ENCODE data around the gene COMMD1. TPM values are rescaled to one million over a fixed set of nuclear protein-coding genes. Genes with fewer than 3 reads are reported as not detected.
A peak's percentile ranks its signal among the peaks of the same experiment; 100 is the strongest.

Gene COMMD1
- total RNA-seq, 4 donors from 2014 or later = 51.8 to 78.6 (median 58.3) TPM

GRCh38 chr2:62133320-62133823 is 227.9 kb downstream of the COMMD1 start:
- in situ Hi-C loops (cut with MboI; ENCODE audit: low sequenced_read_pairs in 4 of 4) = no loop called here
- Histone ChIP-seq H3K4me1 (no peaks in the 10 kb centered on the region), H3K4me3 (no peak overlapping the region), H3K9me3 (no peaks in the 10 kb centered on the region), H3K27me3 (no peaks in the 10 kb centered on the region), H3K36me3 (no peaks in the 10 kb centered on the region), H3K27ac (no peak overlapping the region)
- ATAC-seq = no peak
- no peak for DNase-seq
- intact Hi-C loops (cut with DNase I; ENCODE audit: low total_unique reads) = no loop called here
- TF ChIP-seq POLR2A (IDR thresholded peaks at IDR 0.05) (no peak), CTCF (IDR thresholded peaks at IDR 0.05 in 4 of 5, conservative IDR thresholded peaks at IDR 0.05 in 1 of 5) (no peak)

GRCh38 chr2:62136956-62137830 is 231.7 kb downstream of the COMMD1 start:
- in situ Hi-C loops (cut with MboI; ENCODE audit: low sequenced_read_pairs in 4 of 4) (no loop called here), intact Hi-C loops (cut with DNase I; ENCODE audit: low total_unique reads) (no loop called here)
- DNase-seq = no peak
- Histone ChIP-seq H3K9me3 (no peaks in the 10 kb centered on the region), H3K27ac (no peak overlapping the region), H3K27me3 (no peaks in the 10 kb centered on the region), H3K4me1 (no peaks in the 10 kb centered on the region), H3K4me3 (no peak overlapping the region), H3K36me3 (no peaks in the 10 kb centered on the region)
- no peak for ATAC-seq
- no peak for TF ChIP-seq CTCF (IDR thresholded peaks at IDR 0.05 in 4 of 5, conservative IDR thresholded peaks at IDR 0.05 in 1 of 5)
- no peak for TF ChIP-seq POLR2A (IDR thresholded peaks at IDR 0.05)

GRCh38 chr2:62140426-62141141 is 235.1 kb downstream of the COMMD1 start:
- H3K27ac ChIP-seq = no peak overlapping the region
- in situ Hi-C loops (cut with MboI; ENCODE audit: low sequenced_read_pairs in 4 of 4) = no loop called here

GRCh38 chr2:62141142-62141740 is 235.8 kb downstream of the COMMD1 start:
- no peaks in the 10 kb centered on the region for H3K36me3 ChIP-seq

More at GRCh38 chr2:62140426-62141141, 235.1 kb downstream of the COMMD1 start:
- H3K4me3 ChIP-seq = no peak overlapping the region
- TF ChIP-seq POLR2A (IDR thresholded peaks at IDR 0.05) (no peak), CTCF (IDR thresholded peaks at IDR 0.05 in 4 of 5, conservative IDR thresholded peaks at IDR 0.05 in 1 of 5) (no peak)
- intact Hi-C loops (cut with DNase I; ENCODE audit: low total_unique reads) = no loop called here
- DNase-seq (no peak), ATAC-seq (no peak)
- no peaks in the 10 kb centered on the region for H3K36me3 ChIP-seq
- no peaks in the 10 kb centered on the region for H3K4me1 ChIP-seq
- no peaks in the 10 kb centered on the region for H3K9me3 ChIP-seq
- H3K27me3 ChIP-seq = no peaks in the 10 kb centered on the region

More at GRCh38 chr2:62141142-62141740, 235.8 kb downstream of the COMMD1 start:
- Histone ChIP-seq H3K4me3 (no peak overlapping the region), H3K27me3 (no peaks in the 10 kb centered on the region), H3K27ac (peak overlapping the region in 1 of 4 donors; percentile 14), H3K9me3 (no peaks in the 10 kb centered on the region), H3K4me1 (no peaks in the 10 kb centered on the region)
- TF ChIP-seq POLR2A (IDR thresholded peaks at IDR 0.05) (no peak), CTCF (IDR thresholded peaks at IDR 0.05 in 4 of 5, conservative IDR thresholded peaks at IDR 0.05 in 1 of 5) (no peak)
- DNase-seq = no peak
- in situ Hi-C loops (cut with MboI; ENCODE audit: low sequenced_read_pairs in 4 of 4) = no loop called here
- ATAC-seq = no peak
- intact Hi-C loops (cut with DNase I; ENCODE audit: low total_unique reads) = no loop called here

Data from gastrocnemius medialis (tissue), 4 donors.